Measurements from ENCODE around the gene RGS16.

Gene RGS16

DNA sequence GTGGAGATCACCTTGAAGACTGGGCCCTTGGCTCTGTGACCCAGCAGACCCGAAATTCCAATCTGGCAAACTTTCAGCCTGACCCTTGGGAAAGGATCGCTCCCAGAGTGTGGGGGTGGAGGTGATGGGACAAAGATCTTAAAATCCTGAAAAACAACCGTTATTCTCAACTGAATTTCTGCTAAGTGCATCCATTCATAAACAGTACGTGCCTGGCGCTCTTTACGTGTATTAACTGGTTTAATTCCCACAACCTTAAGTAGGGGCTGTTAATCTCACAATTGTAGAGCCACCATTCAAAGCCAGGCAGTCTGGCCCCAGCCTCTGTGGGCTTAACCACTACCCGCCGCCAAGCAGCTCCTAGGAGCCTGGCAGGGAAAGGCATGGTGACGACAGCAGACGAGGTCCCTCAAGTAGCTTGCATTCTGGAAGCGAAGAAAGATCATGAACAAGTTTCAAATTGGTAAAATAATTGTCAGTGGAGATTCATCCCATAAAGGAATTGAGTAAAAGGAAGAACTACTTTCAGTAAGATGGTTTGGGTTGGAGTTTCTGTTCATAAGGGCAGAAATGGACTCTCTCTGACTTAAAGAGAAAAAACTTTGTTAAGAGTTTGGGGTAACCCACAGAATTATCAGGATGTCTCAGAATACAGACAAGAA lies 11.4 kb upstream of the RGS16 start (continued):
- TF ChIP-seq, protein P1, sequence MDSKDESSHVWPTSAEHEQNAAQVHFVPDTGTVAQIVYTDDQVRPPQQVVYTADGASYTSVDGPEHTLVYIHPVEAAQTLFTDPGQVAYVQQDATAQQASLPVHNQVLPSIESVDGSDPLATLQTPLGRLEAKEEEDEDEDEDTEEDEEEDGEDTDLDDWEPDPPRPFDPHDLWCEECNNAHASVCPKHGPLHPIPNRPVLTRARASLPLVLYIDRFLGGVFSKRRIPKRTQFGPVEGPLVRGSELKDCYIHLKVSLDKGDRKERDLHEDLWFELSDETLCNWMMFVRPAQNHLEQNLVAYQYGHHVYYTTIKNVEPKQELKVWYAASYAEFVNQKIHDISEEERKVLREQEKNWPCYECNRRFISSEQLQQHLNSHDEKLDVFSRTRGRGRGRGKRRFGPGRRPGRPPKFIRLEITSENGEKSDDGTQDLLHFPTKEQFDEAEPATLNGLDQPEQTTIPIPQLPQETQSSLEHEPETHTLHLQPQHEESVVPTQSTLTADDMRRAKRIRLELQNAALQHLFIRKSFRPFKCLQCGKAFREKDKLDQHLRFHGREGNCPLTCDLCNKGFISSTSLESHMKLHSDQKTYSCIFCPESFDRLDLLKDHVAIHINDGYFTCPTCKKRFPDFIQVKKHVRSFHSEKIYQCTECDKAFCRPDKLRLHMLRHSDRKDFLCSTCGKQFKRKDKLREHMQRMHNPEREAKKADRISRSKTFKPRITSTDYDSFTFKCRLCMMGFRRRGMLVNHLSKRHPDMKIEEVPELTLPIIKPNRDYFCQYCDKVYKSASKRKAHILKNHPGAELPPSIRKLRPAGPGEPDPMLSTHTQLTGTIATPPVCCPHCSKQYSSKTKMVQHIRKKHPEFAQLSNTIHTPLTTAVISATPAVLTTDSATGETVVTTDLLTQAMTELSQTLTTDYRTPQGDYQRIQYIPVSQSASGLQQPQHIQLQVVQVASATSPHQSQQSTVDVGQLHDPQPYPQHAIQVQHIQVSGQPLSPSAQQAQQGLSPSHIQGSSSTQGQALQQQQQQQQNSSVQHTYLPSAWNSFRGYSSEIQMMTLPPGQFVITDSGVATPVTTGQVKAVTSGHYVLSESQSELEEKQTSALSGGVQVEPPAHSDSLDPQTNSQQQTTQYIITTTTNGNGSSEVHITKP (tag by site-specific recombination; IDR thresholded peaks at IDR 0.05) = peak; percentile 72
- peak; percentile 87 for TF ChIP-seq ZNF335 (tag by site-specific recombination; conservative IDR thresholded peaks at IDR 0.05)
- TF ChIP-seq OVOL3 (tag by site-specific recombination; IDR thresholded peaks at IDR 0.05) = peak; percentile 63; the same call in 1 of the 2 replicates
- TF ChIP-seq, protein P2, sequence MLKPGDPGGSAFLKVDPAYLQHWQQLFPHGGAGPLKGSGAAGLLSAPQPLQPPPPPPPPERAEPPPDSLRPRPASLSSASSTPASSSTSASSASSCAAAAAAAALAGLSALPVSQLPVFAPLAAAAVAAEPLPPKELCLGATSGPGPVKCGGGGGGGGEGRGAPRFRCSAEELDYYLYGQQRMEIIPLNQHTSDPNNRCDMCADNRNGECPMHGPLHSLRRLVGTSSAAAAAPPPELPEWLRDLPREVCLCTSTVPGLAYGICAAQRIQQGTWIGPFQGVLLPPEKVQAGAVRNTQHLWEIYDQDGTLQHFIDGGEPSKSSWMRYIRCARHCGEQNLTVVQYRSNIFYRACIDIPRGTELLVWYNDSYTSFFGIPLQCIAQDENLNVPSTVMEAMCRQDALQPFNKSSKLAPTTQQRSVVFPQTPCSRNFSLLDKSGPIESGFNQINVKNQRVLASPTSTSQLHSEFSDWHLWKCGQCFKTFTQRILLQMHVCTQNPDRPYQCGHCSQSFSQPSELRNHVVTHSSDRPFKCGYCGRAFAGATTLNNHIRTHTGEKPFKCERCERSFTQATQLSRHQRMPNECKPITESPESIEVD (tag by site-specific recombination; IDR thresholded peaks at IDR 0.05) = peak; percentile 92
- no peak for TF ChIP-seq ZNF394 (tag by site-specific recombination; IDR thresholded peaks at IDR 0.05; ENCODE audit: borderline replicate concordance)

DNA sequence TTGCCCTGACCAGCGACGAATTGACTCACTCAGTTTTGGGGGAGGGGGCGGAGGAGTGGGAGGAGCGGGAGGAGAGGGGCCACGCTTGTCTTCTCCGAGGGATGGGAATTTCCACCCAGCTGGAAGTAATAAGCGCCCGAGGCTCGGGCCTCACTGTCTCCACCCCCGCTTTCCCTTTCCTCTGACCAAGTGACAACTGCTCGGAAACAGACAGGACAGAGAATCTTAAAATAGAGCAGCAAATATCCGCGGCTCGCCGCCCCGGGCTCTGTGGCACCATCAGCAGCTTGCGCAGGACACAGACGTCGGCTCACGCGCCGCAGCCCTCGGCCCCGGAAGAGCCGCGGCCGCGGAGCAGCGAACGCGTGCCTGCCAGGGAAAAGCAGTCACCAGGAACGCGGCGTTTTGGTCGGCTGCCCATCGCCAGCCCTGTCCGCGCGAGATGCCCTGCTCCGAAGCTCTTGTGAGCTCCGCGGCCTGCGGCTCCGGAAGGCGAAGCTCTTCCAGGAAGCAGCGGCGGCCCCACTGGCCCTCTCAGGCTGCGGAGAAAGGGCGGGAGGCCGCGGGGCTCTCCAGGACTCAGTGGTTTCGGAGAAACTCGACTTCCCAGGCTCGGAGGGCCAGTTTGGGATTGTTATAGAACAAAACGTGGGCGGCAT lies 10.7 kb upstream of the RGS16 start:
- H3K36me3 ChIP-seq (ENCODE audit: control insufficient read depth in 2 of 2, insufficient read depth in 1 of 2, low read length in 2 of 2) = no peaks in the 10 kb centered on the region
- peak overlapping the region; percentile 43 for H3K4me3 ChIP-seq (ENCODE audit: low read depth, low read length)
- ChIA-PET CTCF (interaction anchor here (0.6 to 6.1 kb wide), 6 partner anchors 10 to 199 kb away, joined by 3 to 41 read pairs (median 6); no protein-coding TSS in a partner anchor), POLR2A (interaction anchor here (0.8 to 2.5 kb wide), 5 partner anchors 9 to 226 kb away, joined by 3 to 11 read pairs (median 6); partner anchors contain the start of gene RGS16)
- peaks cover 34% of the 10 kb centered on the region for H3K4me1 ChIP-seq (ENCODE audit: control insufficient read depth, insufficient read depth, low read length)
- H3K9me3 ChIP-seq (ENCODE audit: control insufficient read depth, insufficient read depth, low read depth, low read length) = no peaks in the 10 kb centered on the region
- peak overlapping the region; percentile 98 for H3K27ac ChIP-seq (ENCODE audit: extremely low read depth, low read depth, low read length)
- no peak for TF ChIP-seq ZNF600 (tag by site-specific recombination; IDR thresholded peaks at IDR 0.05)
- peak; percentile 94 for TF ChIP-seq ZBTB17 (tag by site-specific recombination; IDR thresholded peaks at IDR 0.05)
- TF ChIP-seq, protein P3, sequence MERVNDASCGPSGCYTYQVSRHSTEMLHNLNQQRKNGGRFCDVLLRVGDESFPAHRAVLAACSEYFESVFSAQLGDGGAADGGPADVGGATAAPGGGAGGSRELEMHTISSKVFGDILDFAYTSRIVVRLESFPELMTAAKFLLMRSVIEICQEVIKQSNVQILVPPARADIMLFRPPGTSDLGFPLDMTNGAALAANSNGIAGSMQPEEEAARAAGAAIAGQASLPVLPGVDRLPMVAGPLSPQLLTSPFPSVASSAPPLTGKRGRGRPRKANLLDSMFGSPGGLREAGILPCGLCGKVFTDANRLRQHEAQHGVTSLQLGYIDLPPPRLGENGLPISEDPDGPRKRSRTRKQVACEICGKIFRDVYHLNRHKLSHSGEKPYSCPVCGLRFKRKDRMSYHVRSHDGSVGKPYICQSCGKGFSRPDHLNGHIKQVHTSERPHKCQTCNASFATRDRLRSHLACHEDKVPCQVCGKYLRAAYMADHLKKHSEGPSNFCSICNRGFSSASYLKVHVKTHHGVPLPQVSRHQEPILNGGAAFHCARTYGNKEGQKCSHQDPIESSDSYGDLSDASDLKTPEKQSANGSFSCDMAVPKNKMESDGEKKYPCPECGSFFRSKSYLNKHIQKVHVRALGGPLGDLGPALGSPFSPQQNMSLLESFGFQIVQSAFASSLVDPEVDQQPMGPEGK (tag by site-specific recombination; IDR thresholded peaks at IDR 0.05) = peak; percentile 90
- TF ChIP-seq ZNF677 (tag by site-specific recombination; IDR thresholded peaks at IDR 0.05) = no peak
- TF ChIP-seq, protein P4, sequence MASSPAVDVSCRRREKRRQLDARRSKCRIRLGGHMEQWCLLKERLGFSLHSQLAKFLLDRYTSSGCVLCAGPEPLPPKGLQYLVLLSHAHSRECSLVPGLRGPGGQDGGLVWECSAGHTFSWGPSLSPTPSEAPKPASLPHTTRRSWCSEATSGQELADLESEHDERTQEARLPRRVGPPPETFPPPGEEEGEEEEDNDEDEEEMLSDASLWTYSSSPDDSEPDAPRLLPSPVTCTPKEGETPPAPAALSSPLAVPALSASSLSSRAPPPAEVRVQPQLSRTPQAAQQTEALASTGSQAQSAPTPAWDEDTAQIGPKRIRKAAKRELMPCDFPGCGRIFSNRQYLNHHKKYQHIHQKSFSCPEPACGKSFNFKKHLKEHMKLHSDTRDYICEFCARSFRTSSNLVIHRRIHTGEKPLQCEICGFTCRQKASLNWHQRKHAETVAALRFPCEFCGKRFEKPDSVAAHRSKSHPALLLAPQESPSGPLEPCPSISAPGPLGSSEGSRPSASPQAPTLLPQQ (tag by site-specific recombination; IDR thresholded peaks at IDR 0.05) = peak; percentile 27; the same call in 1 of the 2 replicates
- TF ChIP-seq HOXC10 (CRISPR knock-in tag; IDR thresholded peaks at IDR 0.05) = no peak
- TF ChIP-seq ZNF184 (tag by site-specific recombination; IDR thresholded peaks at IDR 0.05) = 0 out of 2 replicates have a peak, but pooled peaks have one; percentile 23
- TF ChIP-seq ZNF366 (tag by site-specific recombination; conservative IDR thresholded peaks at IDR 0.05) = peak; percentile 76
- peak; percentile 53 for TF ChIP-seq FEZF1 (tag by site-specific recombination; IDR thresholded peaks at IDR 0.05)
- TF ChIP-seq, protein P5, sequence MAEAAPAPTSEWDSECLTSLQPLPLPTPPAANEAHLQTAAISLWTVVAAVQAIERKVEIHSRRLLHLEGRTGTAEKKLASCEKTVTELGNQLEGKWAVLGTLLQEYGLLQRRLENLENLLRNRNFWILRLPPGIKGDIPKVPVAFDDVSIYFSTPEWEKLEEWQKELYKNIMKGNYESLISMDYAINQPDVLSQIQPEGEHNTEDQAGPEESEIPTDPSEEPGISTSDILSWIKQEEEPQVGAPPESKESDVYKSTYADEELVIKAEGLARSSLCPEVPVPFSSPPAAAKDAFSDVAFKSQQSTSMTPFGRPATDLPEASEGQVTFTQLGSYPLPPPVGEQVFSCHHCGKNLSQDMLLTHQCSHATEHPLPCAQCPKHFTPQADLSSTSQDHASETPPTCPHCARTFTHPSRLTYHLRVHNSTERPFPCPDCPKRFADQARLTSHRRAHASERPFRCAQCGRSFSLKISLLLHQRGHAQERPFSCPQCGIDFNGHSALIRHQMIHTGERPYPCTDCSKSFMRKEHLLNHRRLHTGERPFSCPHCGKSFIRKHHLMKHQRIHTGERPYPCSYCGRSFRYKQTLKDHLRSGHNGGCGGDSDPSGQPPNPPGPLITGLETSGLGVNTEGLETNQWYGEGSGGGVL (tag by site-specific recombination; IDR thresholded peaks at IDR 0.05) = peak; percentile 84
- TF ChIP-seq, protein P6, sequence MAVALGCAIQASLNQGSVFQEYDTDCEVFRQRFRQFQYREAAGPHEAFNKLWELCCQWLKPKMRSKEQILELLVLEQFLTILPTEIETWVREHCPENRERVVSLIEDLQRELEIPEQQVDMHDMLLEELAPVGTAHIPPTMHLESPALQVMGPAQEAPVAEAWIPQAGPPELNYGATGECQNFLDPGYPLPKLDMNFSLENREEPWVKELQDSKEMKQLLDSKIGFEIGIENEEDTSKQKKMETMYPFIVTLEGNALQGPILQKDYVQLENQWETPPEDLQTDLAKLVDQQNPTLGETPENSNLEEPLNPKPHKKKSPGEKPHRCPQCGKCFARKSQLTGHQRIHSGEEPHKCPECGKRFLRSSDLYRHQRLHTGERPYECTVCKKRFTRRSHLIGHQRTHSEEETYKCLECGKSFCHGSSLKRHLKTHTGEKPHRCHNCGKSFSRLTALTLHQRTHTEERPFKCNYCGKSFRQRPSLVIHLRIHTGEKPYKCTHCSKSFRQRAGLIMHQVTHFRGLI (tag by site-specific recombination; IDR thresholded peaks at IDR 0.05) = 0 out of 2 replicates have a peak, but pooled peaks have one; percentile 9
- TF ChIP-seq OSR2 (tag by site-specific recombination; IDR thresholded peaks at IDR 0.05) = no peak; the same call in 1 of the 2 replicates
- TF ChIP-seq, protein P7, sequence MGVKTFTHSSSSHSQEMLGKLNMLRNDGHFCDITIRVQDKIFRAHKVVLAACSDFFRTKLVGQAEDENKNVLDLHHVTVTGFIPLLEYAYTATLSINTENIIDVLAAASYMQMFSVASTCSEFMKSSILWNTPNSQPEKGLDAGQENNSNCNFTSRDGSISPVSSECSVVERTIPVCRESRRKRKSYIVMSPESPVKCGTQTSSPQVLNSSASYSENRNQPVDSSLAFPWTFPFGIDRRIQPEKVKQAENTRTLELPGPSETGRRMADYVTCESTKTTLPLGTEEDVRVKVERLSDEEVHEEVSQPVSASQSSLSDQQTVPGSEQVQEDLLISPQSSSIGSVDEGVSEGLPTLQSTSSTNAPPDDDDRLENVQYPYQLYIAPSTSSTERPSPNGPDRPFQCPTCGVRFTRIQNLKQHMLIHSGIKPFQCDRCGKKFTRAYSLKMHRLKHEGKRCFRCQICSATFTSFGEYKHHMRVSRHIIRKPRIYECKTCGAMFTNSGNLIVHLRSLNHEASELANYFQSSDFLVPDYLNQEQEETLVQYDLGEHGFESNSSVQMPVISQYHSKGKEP (tag by site-specific recombination; IDR thresholded peaks at IDR 0.05) = peak; percentile 33; the same call in 1 of the 2 replicates
- peak; percentile 41; the same call in 1 of the 2 replicates for TF ChIP-seq SP7 (tag by site-specific recombination; IDR thresholded peaks at IDR 0.05)

Data from HEK293 (cell line).